Measurements from ENCODE around the gene PLCB3.

The PLCB3 gene

GRCh38 chr11:64290352-64291261, 39.3 kb downstream of the PLCB3 start:
- no peak for DNase-seq

- no peak for DNase-seq
Observed at GRCh38 chr11:64291262-64291751, 40.0 kb downstream of the PLCB3 start, which contains the start of gene KCNK4. Gene KCNK4 (plus strand): TSS chr11:64291302. CDS start chr11:64293019, 1,717 bp downstream.

GRCh38 chr11:64291752-64292459, 40.6 kb downstream of the PLCB3 start:
- no peak for DNase-seq

GRCh38 chr11:64292460-64293254, 41.3 kb downstream of the PLCB3 start:
- no peak for DNase-seq

GRCh38 chr11:64294774-64295173, 43.4 kb downstream of the PLCB3 start:
- no peak for DNase-seq

- DNase-seq = no peak
Observed at GRCh38 chr11:64295760-64296159, 44.4 kb downstream of the PLCB3 start.

- no peak for DNase-seq
Observed at GRCh38 chr11:64296236-64296635, 44.9 kb downstream of the PLCB3 start.

GRCh38 chr11:64296830-64297698, 45.7 kb downstream of the PLCB3 start:
- DNase-seq = no peak

- no peak for DNase-seq
Observed at GRCh38 chr11:64297699-64298358, 46.5 kb downstream of the PLCB3 start.

- DNase-seq = no peak
Observed at GRCh38 chr11:64298966-64299846, 47.9 kb downstream of the PLCB3 start.

GRCh38 chr11:64299847-64300648, 48.7 kb downstream of the PLCB3 start, which contains the start of gene CATSPERZ:
Gene CATSPERZ (plus strand): TSS chr11:64300358. CDS start chr11:64300411, 53 bp downstream.
- DNase-seq = no peak

- no peak for DNase-seq
Observed at GRCh38 chr11:64303109-64304031, 52.0 kb downstream of the PLCB3 start.

- DNase-seq = no peak
Observed at GRCh38 chr11:64304032-64304315, 52.6 kb downstream of the PLCB3 start.

GRCh38 chr11:64304316-64305072, 53.2 kb downstream of the PLCB3 start:
- peak; percentile 87 for DNase-seq

GRCh38 chr11:64305075-64305690, 53.9 kb downstream of the PLCB3 start, which contains the start of gene ESRRA:
Gene ESRRA (plus strand): TSS chr11:64305524. CDS start chr11:64307180, 1,656 bp downstream.
- DNase-seq = peak; percentile 100

GRCh38 chr11:64305691-64306562, 54.6 kb downstream of the PLCB3 start:
- peak; percentile 52 for DNase-seq

Measured in NCI-H1436 (cell line).